Loucy (cell line): ENCODE measurements around the gene EHD2.

Experiments
- CTCF ChIP-seq: fragments of 200-600 bp; sonication (generic); conservative IDR thresholded peaks from 2 replicates; pipeline ENCODE4 v1.5.1; 2014; ENCODE audit warnings: mild to moderate bottlenecking, antibody characterized with exemption, low read length
- EZH2phosphoT487 ChIP-seq: fragments of 200-600 bp; IDR thresholded peaks from 2 replicates; pipeline ENCODE4 v1.6.1; 2018; ENCODE audit warnings: antibody characterized with exemption, mild to moderate bottlenecking, moderate library complexity, borderline replicate concordance

- no peak for TF ChIP-seq CTCF
- no peak for TF ChIP-seq EZH2phosphoT487
Measured at GRCh38 chr19:47723581-47723940, 10.3 kb downstream of the EHD2 start.
